Effector memory CD4-positive, alpha-beta T cell (primary cell): ENCODE data around the gene POMGNT2.
"Not testable (repeated sequence)": the region's sequence is repeated elsewhere in the genome, so short reads cannot be mapped to it uniquely, and the experiment has no call there.

Experiments used
- DNase-seq, 3 donors: peaks; one replicate each; pipeline ENCODE4 v3.0.0-alpha.2; 2020
- H3K27ac ChIP-seq: 2 replicates; pipeline ENCODE4 v1.7.0; 2013; ENCODE audit warnings: mild to moderate bottlenecking, low read length, moderate library complexity; ENCODE audit not compliant: insufficient read depth, poor library complexity, severe bottlenecking
- H3K27me3 ChIP-seq: replicated peaks from 2 replicates; pipeline ENCODE4 v1.7.0; 2013; ENCODE audit warnings: mild to moderate bottlenecking, low read length; ENCODE audit not compliant: insufficient read depth, control insufficient read depth, poor library complexity, severe bottlenecking
- H3K36me3 ChIP-seq: 2 replicates; pipeline ENCODE4 v1.7.0; 2013; ENCODE audit warnings: mild to moderate bottlenecking, low read length, moderate library complexity; ENCODE audit not compliant: control insufficient read depth, insufficient read depth
- H3K4me1 ChIP-seq: 2 replicates; pipeline ENCODE4 v1.7.0; 2013; ENCODE audit warnings: low read length, mild to moderate bottlenecking; ENCODE audit not compliant: control insufficient read depth, insufficient read depth, poor library complexity, severe bottlenecking
- H3K4me3 ChIP-seq: 2 replicates; pipeline ENCODE4 v1.7.0; 2013; ENCODE audit warnings: low read length, low read depth, mild to moderate bottlenecking; ENCODE audit not compliant: insufficient read depth, poor library complexity, severe bottlenecking
- H3K9me3 ChIP-seq: 2 replicates; pipeline ENCODE4 v1.7.0; 2013; ENCODE audit warnings: mild to moderate bottlenecking, low read length, moderate library complexity; ENCODE audit not compliant: control insufficient read depth

Gene POMGNT2

GRCh38 chr3:43054754-43055153 is 51.1 kb downstream of the POMGNT2 start:
- Histone ChIP-seq H3K27me3 (no peaks in the 10 kb centered on the region), H3K4me3 (no peak overlapping the region), H3K27ac (no peak overlapping the region), H3K36me3 (no peaks in the 10 kb centered on the region), H3K9me3 (peaks cover 5% of the 10 kb centered on the region), H3K4me1 (no peaks in the 10 kb centered on the region)
- DNase-seq: no peak

GRCh38 chr3:43053291-43053690 is 52.6 kb downstream of the POMGNT2 start:
- H3K27me3 ChIP-seq: no peaks in the 10 kb centered on the region
- DNase-seq: no peak
- no peaks in the 10 kb centered on the region for H3K4me1 ChIP-seq
- peaks cover 7% of the 10 kb centered on the region for H3K9me3 ChIP-seq
- H3K27ac ChIP-seq: no peak overlapping the region
- no peaks in the 10 kb centered on the region for H3K36me3 ChIP-seq
- H3K4me3 ChIP-seq: no peak overlapping the region

- Histone ChIP-seq H3K36me3 (no peaks in the 10 kb centered on the region), H3K27ac (no peak overlapping the region), H3K9me3 (peaks cover 7% of the 10 kb centered on the region), H3K4me3 (no peak overlapping the region), H3K27me3 (no peaks in the 10 kb centered on the region), H3K4me1 (no peaks in the 10 kb centered on the region)
- no peak for DNase-seq
Measured at GRCh38 chr3:43048470-43048869, 57.4 kb downstream of the POMGNT2 start.

- Histone ChIP-seq H3K27ac (no peak overlapping the region), H3K4me3 (no peak overlapping the region), H3K4me1 (no peaks in the 10 kb centered on the region), H3K9me3 (peaks cover 7% of the 10 kb centered on the region), H3K27me3 (no peaks in the 10 kb centered on the region), H3K36me3 (no peaks in the 10 kb centered on the region)
- no peak for DNase-seq
Measured at GRCh38 chr3:43046583-43046982, 59.3 kb downstream of the POMGNT2 start.

- H3K27me3 ChIP-seq, H3K36me3 ChIP-seq, H3K4me1 ChIP-seq, H3K4me3 ChIP-seq, H3K27ac ChIP-seq, DNase-seq, H3K9me3 ChIP-seq: not testable (repeated sequence)
Measured at GRCh38 chr3:43045079-43045478, 60.8 kb downstream of the POMGNT2 start.

- DNase-seq: no peak
- Histone ChIP-seq H3K4me3 (no peak overlapping the region), H3K9me3 (no peaks in the 10 kb centered on the region), H3K27me3 (no peaks in the 10 kb centered on the region), H3K27ac (no peak overlapping the region), H3K4me1 (no peaks in the 10 kb centered on the region), H3K36me3 (no peaks in the 10 kb centered on the region)
Measured at GRCh38 chr3:43043793-43044192, 62.1 kb downstream of the POMGNT2 start.

GRCh38 chr3:43043071-43043766 is 62.7 kb downstream of the POMGNT2 start:
- DNase-seq: no peak
- no peak overlapping the region for H3K27ac ChIP-seq
- no peaks in the 10 kb centered on the region for H3K9me3 ChIP-seq
- no peak overlapping the region for H3K4me3 ChIP-seq
- no peaks in the 10 kb centered on the region for H3K27me3 ChIP-seq
- H3K36me3 ChIP-seq: no peaks in the 10 kb centered on the region
- no peaks in the 10 kb centered on the region for H3K4me1 ChIP-seq

- Histone ChIP-seq H3K9me3 (no peaks in the 10 kb centered on the region), H3K36me3 (no peaks in the 10 kb centered on the region), H3K4me3 (no peak overlapping the region), H3K27ac (no peak overlapping the region), H3K27me3 (no peaks in the 10 kb centered on the region), H3K4me1 (no peaks in the 10 kb centered on the region)
- DNase-seq: no peak
Measured at GRCh38 chr3:43041517-43041916, 64.4 kb downstream of the POMGNT2 start.

- Histone ChIP-seq H3K27me3 (no peaks in the 10 kb centered on the region), H3K9me3 (no peaks in the 10 kb centered on the region), H3K4me1 (no peaks in the 10 kb centered on the region), H3K27ac (no peak overlapping the region), H3K36me3 (no peaks in the 10 kb centered on the region), H3K4me3 (no peak overlapping the region)
- DNase-seq: no peak
Measured at GRCh38 chr3:43038010-43038409, 67.9 kb downstream of the POMGNT2 start.

GRCh38 chr3:43036621-43037423 is 69.1 kb downstream of the POMGNT2 start:
- Histone ChIP-seq H3K4me3 (no peak overlapping the region), H3K27ac (no peak overlapping the region), H3K36me3 (no peaks in the 10 kb centered on the region), H3K9me3 (no peaks in the 10 kb centered on the region), H3K27me3 (no peaks in the 10 kb centered on the region), H3K4me1 (no peaks in the 10 kb centered on the region)
- DNase-seq: no peak
